HUDEP-2 (cell line): Measurements from ENCODE around the gene ITPK1.
A peak's percentile ranks its signal among the peaks of the same experiment; 100 is the strongest.

ENCODE experiments used
- DNase-seq, 76 experiments: peaks; one replicate each; lab custom pipeline; 2025; ENCODE audit not compliant: unreplicated experiment in 76 of 76; lab: John Stamatoyannopoulos, UW

Gene ITPK1

GRCh38 chr14:93048843-93049242, 66.9 kb downstream of the ITPK1 start:
- DNase-seq: no peak

GRCh38 chr14:93047661-93048060, 68.1 kb downstream of the ITPK1 start:
- no peak for DNase-seq

GRCh38 chr14:93047157-93047556, 68.6 kb downstream of the ITPK1 start:
- DNase-seq: no peak

- no peak for DNase-seq
These were observed 69.0 kb downstream of the ITPK1 start for GRCh38 chr14:93046705-93047050.

DNA sequence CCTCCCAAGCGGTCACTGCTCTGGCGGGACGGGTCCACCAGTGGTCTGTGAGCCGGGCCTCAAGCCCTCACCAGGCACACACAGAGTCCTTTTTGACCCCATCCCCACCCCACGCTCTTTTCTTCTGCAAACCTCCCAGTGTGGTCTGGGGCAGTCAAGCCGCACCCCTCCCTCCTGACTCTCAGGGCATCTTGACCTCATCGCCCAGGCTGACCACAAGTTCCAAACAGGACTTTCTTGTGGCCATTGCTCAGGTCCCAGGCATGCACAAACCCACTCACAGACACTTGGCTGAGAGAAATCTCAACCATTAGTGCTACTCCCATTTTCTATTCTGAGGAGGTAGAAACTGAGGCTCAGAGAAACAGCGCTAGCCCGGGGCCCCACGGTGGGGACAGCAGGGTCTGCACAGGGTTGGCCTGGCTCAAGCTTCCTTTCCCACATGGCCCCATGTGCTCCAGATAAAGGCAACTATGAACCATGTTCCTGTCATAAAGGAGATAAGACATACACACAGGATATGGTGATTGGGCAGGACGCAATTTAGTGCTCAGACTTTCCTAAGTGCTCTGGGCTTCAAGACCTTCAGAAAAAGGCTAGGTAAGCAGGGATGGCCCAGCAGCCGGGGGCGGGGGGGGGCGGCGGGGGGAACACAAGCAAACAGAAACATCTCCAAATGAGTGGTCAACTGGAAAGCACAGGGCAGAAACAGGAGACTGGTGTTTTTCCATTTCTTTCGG, 69.6 kb downstream of the ITPK1 start:
- DNase-seq: peak in 21 of 76 experiments; percentile 7 to 58 (median 27)

DNA sequence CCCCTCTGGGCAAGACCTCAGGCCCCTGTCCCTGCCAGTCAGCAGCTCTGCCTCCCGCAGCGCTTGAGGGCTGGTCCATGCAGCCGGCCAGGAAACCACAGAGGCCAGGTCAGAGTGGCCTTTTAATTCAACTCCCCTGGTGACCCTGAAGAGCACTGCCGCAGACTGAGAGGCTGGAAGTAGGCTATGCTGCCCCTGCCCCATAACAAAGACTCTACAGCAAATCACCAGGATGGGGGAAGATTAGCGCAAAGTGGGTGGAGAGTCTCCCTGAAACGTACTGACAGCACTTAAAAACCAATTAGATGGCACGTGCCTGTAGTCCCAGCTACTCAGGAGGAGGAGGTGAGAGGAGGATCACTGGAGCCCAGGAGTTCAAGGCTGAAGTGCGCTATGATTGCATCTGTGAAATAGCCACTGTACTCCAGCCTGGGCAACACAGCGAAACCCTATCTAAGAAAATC, 70.5 kb downstream of the ITPK1 start:
- no peak for DNase-seq

DNA sequence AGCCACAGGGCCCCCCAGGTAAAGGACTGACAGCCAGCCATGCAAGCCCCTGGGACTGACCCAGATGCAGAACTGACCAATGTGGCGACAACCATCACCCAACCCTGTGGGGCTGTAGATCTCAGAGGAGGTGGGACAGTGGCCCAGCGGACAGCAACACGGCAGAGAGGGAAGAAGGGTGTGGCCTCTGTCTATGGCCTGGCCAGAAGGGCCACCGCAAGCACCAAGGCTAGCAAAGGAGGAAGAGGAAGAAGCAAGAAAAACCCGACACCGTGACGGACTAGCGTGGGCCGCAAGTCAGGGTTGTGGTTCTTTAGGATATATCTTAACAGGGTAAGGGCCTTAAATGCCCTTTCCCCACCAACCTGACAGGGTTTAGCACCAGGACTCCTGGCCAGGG, 71.2 kb downstream of the ITPK1 start:
- DNase-seq: no peak

- DNase-seq: no peak
These were observed 71.6 kb downstream of the ITPK1 start for GRCh38 chr14:93044121-93044520.

- peak in 50 of 76 experiments; percentile 6 to 64 (median 30) for DNase-seq
These were observed 72.5 kb downstream of the ITPK1 start for GRCh38 chr14:93042968-93043940.

DNA sequence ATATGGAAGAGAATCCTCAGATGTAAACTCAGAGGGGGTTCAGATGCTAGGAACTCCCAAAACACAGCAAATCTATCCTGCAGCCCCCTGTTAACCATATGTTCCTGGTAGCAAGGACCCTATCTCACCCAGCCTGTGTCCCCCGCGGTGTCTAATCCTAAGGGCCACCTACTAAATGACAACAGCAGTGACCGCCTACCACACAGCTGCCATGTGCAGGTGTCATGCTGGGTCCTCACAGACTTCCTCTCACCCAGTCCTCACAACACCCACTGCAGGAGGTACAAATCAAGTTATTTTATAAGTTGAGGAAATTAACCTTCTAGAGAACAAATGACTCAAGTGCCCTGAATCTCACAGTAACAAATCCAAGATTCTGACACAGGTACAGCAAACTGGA, 73.9 kb downstream of the ITPK1 start:
- no peak for DNase-seq

GRCh38 chr14:93040982-93041381, 74.7 kb downstream of the ITPK1 start:
- DNase-seq: no peak

GRCh38 chr14:93040443-93040842, 75.3 kb downstream of the ITPK1 start:
- DNase-seq: no peak

GRCh38 chr14:93039649-93040315, 75.9 kb downstream of the ITPK1 start:
- DNase-seq: no peak

- DNase-seq: no peak
These were observed 78.4 kb downstream of the ITPK1 start for GRCh38 chr14:93037351-93037750.

GRCh38 chr14:93036652-93037345, 78.9 kb downstream of the ITPK1 start:
- no peak for DNase-seq

DNA sequence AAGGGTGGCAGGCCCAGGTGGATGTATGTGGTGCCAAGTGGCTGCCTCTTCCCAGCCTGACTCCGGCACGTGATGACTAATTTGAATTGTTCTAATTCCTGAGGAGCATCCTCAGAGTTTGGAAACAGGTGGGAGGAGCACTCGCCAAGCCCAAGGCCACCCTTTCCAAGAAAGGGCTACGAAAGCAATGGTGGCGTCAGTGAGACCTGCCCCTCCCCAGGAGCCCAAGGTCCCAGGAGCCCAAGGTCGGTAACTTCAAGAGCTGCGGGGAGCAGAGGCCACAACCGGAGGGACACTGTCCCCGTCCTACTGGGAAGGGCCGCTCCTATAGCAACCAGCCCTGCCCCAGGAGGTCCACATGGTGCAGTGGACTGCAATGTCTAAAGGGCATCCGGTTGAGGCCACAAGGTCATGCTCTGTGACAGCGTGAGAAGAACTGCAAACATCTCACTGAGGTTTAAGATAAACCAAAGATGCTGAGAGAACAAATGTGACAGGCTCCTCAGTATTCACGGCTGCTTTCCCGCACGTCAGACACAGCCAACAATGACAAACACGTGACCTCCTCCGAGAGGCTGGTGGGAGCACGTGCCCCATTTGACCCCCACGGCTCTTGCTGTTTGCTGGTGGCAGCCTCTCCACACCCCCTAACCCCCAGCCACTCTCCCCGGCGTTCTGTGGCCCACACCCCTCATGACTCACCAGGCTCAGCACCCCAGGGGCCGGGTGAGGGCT, 79.6 kb downstream of the ITPK1 start:
- peak in 7 of 76 experiments; percentile 21 to 63 (median 35) for DNase-seq

GRCh38 chr14:93035585-93035916, 80.2 kb downstream of the ITPK1 start:
- DNase-seq: no peak

- no peak for DNase-seq
These were observed 81.1 kb downstream of the ITPK1 start for GRCh38 chr14:93034671-93034994.

DNA sequence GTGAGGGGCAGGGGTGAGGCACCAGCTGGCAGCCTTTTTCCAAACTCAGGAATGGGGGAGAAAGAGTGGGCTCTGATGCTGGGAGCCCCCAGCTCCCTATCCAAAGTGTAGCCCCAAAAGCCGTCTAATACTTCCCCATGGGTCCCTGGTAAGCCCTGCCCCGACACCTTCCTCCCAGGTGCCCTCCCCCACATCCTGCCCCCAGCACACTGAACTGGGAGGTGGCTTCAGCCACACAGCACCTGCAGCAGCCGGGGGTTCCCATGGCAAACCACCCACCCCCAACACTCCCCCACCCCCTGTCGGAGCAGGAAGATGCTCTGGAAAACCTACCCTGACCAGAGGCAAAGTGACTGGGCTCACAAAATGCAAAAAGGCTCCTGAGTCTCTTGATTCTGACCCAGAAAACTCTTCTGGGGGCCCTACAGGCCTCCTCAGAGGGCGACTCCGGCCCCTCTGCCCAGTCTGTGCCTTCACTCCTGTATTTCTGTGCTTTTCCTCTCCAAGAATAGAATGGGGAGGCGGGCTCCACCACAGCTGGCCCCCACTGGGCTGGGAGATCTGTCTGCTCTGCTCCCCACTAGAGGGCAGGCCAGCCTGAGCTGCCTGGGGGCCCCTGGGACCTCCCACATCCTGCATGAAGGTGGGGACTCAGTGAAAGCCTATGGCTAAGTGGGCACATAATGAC, 81.6 kb downstream of the ITPK1 start:
- no peak for DNase-seq
